ENCODE data around the gene STK17A.
"Not testable (repeated sequence)": the region's sequence is repeated elsewhere in the genome, so short reads cannot be mapped to it uniquely, and the experiment has no call there.

Gene STK17A

GRCh38 chr7:43576241-43576640 lies 6.7 kb upstream of the STK17A start:
- H3K4me3 ChIP-seq (ENCODE audit: low read depth, low read length) = no peak overlapping the region
- DNase-seq (ENCODE audit: low read depth) = no peak
- TF ChIP-seq, protein P1, sequence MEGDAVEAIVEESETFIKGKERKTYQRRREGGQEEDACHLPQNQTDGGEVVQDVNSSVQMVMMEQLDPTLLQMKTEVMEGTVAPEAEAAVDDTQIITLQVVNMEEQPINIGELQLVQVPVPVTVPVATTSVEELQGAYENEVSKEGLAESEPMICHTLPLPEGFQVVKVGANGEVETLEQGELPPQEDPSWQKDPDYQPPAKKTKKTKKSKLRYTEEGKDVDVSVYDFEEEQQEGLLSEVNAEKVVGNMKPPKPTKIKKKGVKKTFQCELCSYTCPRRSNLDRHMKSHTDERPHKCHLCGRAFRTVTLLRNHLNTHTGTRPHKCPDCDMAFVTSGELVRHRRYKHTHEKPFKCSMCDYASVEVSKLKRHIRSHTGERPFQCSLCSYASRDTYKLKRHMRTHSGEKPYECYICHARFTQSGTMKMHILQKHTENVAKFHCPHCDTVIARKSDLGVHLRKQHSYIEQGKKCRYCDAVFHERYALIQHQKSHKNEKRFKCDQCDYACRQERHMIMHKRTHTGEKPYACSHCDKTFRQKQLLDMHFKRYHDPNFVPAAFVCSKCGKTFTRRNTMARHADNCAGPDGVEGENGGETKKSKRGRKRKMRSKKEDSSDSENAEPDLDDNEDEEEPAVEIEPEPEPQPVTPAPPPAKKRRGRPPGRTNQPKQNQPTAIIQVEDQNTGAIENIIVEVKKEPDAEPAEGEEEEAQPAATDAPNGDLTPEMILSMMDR (conservative IDR thresholded peaks at IDR 0.05; ENCODE audit: low read depth, low read length) = no peak

GRCh38 chr7:43577485-43577951 lies 5.4 kb upstream of the STK17A start:
- no peak overlapping the region for H3K4me3 ChIP-seq (ENCODE audit: low read depth, low read length)
- DNase-seq (ENCODE audit: low read depth) = peak; percentile 80
- TF ChIP-seq, protein P1 (conservative IDR thresholded peaks at IDR 0.05; ENCODE audit: low read depth, low read length) = no peak

- TF ChIP-seq, protein P1 (conservative IDR thresholded peaks at IDR 0.05; ENCODE audit: low read depth, low read length) = peak; percentile 28
- peak overlapping the region; percentile 93 for H3K4me3 ChIP-seq (ENCODE audit: low read depth, low read length)
- DNase-seq (ENCODE audit: low read depth) = peak; percentile 66
These were observed 701 bp downstream of the STK17A start for GRCh38 chr7:43583424-43584194.

- TF ChIP-seq, protein P1 (conservative IDR thresholded peaks at IDR 0.05; ENCODE audit: low read depth, low read length) = no peak
- DNase-seq (ENCODE audit: low read depth) = peak; percentile 75
- H3K4me3 ChIP-seq (ENCODE audit: low read depth, low read length) = peak overlapping the region; percentile 93
These were observed 1.3 kb downstream of the STK17A start for GRCh38 chr7:43584195-43584586.

GRCh38 chr7:43584733-43585132 lies 1.8 kb downstream of the STK17A start:
- peak overlapping the region; percentile 93 for H3K4me3 ChIP-seq (ENCODE audit: low read depth, low read length)
- not testable (repeated sequence) for DNase-seq (ENCODE audit: low read depth)

- peak overlapping the region; percentile 93 for H3K4me3 ChIP-seq (ENCODE audit: low read depth, low read length)
- TF ChIP-seq, protein P1 (conservative IDR thresholded peaks at IDR 0.05; ENCODE audit: low read depth, low read length) = no peak
- peak; percentile 91 for DNase-seq (ENCODE audit: low read depth)
These were observed 2.7 kb downstream of the STK17A start for GRCh38 chr7:43585562-43585961.

- TF ChIP-seq, protein P1 (conservative IDR thresholded peaks at IDR 0.05; ENCODE audit: low read depth, low read length) = no peak
- no peak overlapping the region for H3K4me3 ChIP-seq (ENCODE audit: low read depth, low read length)
- peak; percentile 67 for DNase-seq (ENCODE audit: low read depth)
These were observed 3.5 kb downstream of the STK17A start for GRCh38 chr7:43586251-43586900.

All from choroid plexus epithelial cell (primary cell).